ENCODE data around the gene AIF1L. TPM values are rescaled to one million over a fixed set of nuclear protein-coding genes. Genes with fewer than 3 reads are reported as not detected.
"Not testable (repeated sequence)": the region's sequence is repeated elsewhere in the genome, so short reads cannot be mapped to it uniquely, and the experiment has no call there.

Gene AIF1L
- total RNA-seq, 2 donors from 2014 or later = 3.6 to 4.0 TPM

DNA sequence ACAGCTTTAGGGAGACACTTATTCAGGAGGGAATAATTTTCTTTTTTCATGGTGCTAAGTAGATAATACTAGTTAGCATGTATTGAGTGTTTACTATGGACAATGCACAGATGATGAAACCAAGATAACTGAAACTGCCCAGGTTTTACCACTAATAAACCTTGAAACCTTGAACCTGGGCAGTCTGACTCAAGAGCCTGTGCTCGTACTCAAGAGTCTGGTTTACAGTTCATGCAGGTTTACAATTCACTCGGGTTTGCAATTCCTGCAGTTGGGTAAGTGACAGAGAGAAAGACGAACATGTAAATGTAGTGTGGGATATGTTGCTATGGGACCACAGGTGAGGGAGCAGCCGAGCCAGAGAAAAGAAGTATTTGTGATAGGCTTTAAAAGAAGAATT, 57.3 kb downstream of the AIF1L start:
- Histone ChIP-seq H3K36me3 (peaks cover 15% of the 10 kb centered on the region), H3K4me3 (no peak overlapping the region), H3K4me1 (no peaks in the 10 kb centered on the region), H3K9me3 (no peaks in the 10 kb centered on the region), H3K9ac (ENCODE audit: low read depth in 2 of 2, low read length in 2 of 2) (no peak overlapping the region), H3K27ac (no peak overlapping the region), H3K27me3 (no peaks in the 10 kb centered on the region)
- TF ChIP-seq, protein P1, sequence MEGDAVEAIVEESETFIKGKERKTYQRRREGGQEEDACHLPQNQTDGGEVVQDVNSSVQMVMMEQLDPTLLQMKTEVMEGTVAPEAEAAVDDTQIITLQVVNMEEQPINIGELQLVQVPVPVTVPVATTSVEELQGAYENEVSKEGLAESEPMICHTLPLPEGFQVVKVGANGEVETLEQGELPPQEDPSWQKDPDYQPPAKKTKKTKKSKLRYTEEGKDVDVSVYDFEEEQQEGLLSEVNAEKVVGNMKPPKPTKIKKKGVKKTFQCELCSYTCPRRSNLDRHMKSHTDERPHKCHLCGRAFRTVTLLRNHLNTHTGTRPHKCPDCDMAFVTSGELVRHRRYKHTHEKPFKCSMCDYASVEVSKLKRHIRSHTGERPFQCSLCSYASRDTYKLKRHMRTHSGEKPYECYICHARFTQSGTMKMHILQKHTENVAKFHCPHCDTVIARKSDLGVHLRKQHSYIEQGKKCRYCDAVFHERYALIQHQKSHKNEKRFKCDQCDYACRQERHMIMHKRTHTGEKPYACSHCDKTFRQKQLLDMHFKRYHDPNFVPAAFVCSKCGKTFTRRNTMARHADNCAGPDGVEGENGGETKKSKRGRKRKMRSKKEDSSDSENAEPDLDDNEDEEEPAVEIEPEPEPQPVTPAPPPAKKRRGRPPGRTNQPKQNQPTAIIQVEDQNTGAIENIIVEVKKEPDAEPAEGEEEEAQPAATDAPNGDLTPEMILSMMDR (IDR thresholded peaks at IDR 0.05) = no peak
- no peak for DNase-seq
- intact Hi-C loops (cut with DNase I) = no loop called here

DNA sequence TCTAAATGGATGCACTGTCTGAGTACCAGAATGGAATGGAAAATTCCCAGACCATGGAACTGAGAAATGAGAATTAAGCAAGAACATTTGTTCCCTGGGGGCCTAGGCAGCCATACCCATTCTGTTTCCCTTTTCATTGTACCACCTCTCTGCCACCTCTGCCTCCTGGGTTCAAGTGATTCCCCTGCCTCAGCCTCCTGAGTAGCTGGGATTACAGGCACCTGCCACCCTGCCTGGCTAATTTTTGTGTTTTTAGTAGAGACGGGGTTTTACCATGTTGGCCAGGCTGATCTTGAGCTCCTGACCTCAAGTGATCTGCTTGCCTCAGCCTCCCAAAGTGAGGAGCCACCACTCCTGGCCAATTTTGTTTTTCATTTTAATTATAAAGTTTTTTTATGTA, 62.3 kb downstream of the AIF1L start:
- H3K27me3 ChIP-seq; H3K36me3 ChIP-seq; DNase-seq; intact Hi-C loops (cut with DNase I); H3K9me3 ChIP-seq; H3K4me3 ChIP-seq; H3K27ac ChIP-seq; H3K9ac ChIP-seq (ENCODE audit: low read depth in 2 of 2, low read length in 2 of 2); H3K4me1 ChIP-seq: not testable (repeated sequence)

DNA sequence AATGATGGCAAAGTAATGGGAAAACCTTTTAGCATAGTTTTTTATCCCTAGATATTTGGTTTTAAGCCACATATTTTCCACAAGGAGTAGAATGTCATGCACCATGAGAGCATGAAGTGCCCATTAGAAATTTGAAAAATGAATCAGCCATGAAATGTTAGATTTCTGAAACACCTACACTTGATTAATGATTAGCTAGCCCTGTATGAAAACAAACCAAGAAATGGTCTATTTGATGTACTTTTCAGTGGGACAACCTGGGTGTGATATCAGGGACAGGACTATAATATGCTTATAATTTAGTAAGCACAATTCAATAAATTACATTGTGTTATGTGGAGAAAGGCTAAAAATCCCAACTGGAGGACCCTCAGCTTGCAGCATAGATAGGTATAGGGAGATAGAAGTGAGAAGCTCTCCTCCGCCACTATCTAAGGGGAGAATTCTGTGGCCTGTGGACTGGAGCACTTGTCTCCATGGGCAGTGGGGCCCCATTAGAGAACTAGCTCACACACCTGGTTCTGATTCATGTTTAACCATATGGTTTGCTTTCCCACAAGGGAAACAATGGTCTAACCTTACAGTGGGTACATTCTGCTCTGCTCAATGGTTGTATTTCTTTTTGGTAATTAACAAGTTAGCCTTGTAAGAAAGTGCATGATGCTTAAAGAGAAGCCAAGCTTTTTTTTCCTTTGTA, 64.2 kb downstream of the AIF1L start:
- intact Hi-C loops (cut with DNase I) = no loop called here
- TF ChIP-seq, protein P1 (IDR thresholded peaks at IDR 0.05) = no peak
- Histone ChIP-seq H3K9ac (ENCODE audit: low read depth in 2 of 2, low read length in 2 of 2) (no peak overlapping the region), H3K36me3 (no peaks in the 10 kb centered on the region), H3K9me3 (no peaks in the 10 kb centered on the region), H3K4me3 (no peak overlapping the region), H3K27me3 (no peaks in the 10 kb centered on the region), H3K27ac (no peak overlapping the region), H3K4me1 (no peaks in the 10 kb centered on the region)
- DNase-seq = no peak

DNA sequence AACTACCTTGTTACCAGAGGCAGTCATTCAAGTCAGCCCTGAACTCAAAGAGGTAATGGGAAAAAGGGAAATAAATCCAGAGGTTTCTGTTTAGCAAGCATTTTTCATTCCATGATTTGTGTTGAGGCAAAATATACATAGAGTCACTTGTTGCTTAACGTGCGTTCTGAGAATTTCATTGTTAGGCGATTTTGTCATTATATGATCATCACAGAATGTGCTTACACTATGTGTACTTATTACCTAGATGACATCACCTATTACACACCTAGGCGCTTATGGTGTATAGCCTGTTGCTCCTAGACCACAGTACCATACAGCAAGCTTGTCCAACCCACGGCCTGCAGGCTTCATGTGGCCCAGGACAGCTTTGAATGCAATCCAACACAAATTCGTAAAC, 65.3 kb downstream of the AIF1L start:
- intact Hi-C loops (cut with DNase I) = no loop called here
- Histone ChIP-seq H3K4me3 (no peak overlapping the region), H3K27me3 (no peaks in the 10 kb centered on the region), H3K9ac (ENCODE audit: low read depth in 2 of 2, low read length in 2 of 2) (no peak overlapping the region), H3K27ac (no peak overlapping the region), H3K4me1 (no peaks in the 10 kb centered on the region), H3K9me3 (no peaks in the 10 kb centered on the region), H3K36me3 (no peaks in the 10 kb centered on the region)
- no peak for DNase-seq
- TF ChIP-seq, protein P1 (IDR thresholded peaks at IDR 0.05) = no peak

DNA sequence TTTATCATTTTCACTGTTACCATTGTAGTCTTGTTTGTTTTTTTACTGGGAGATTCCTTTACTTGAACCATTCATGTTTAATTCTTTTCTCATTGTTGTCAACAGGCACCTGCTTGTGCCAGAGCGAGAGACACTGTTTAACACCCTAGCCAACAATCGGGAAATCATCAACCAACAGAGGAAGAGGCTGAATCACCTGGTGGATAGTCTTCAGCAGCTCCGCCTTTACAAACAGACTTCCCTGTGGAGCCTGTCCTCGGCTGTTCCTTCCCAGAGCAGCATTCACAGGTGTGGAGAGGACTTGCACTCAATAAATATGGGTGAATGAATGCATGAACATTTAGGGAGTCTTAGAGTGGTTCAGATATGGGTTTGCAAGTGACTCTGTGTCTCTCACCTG, 66.6 kb downstream of the AIF1L start:
- H3K36me3 ChIP-seq = no peaks in the 10 kb centered on the region
- no peaks in the 10 kb centered on the region for H3K4me1 ChIP-seq
- TF ChIP-seq, protein P1 (IDR thresholded peaks at IDR 0.05) = no peak
- H3K27me3 ChIP-seq = no peaks in the 10 kb centered on the region
- H3K4me3 ChIP-seq = no peak overlapping the region
- no peak overlapping the region for H3K27ac ChIP-seq
- H3K9ac ChIP-seq (ENCODE audit: low read depth in 2 of 2, low read length in 2 of 2) = no peak overlapping the region
- no peak for DNase-seq
- no peaks in the 10 kb centered on the region for H3K9me3 ChIP-seq
- intact Hi-C loops (cut with DNase I) = no loop called here

DNA sequence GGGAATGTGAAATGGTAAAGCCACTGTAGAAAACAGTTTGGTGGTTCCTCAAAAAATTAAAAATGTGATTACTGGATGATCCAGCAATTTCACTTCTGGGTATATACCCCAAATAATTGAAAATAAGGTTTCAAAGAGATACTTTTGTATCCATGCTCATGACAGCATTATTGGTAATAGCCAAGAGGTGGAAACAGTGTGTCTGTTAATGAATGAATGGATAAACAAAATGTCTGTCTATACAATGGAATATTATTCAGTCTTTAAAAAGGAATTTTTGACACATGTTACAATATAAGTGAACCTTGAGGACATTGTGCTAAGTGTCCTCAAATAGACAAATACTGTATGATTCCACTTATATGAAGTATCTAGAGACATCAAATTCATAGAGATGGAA, 69.2 kb downstream of the AIF1L start:
- Histone ChIP-seq H3K36me3 (no peaks in the 10 kb centered on the region), H3K9ac (ENCODE audit: low read depth in 2 of 2, low read length in 2 of 2) (no peak overlapping the region), H3K4me3 (no peak overlapping the region), H3K4me1 (no peaks in the 10 kb centered on the region), H3K27me3 (no peaks in the 10 kb centered on the region), H3K27ac (no peak overlapping the region), H3K9me3 (no peaks in the 10 kb centered on the region)
- TF ChIP-seq, protein P1 (IDR thresholded peaks at IDR 0.05) = no peak
- DNase-seq = no peak
- intact Hi-C loops (cut with DNase I) = no loop called here
